Kidney (tissue), 14 donors: ENCODE results near the gene GUCA1A. TPM values are rescaled to one million over a fixed set of nuclear protein-coding genes. Genes with fewer than 3 reads are reported as not detected.
"Not testable (repeated sequence)": the region's sequence is repeated elsewhere in the genome, so short reads cannot be mapped to it uniquely, and the experiment has no call there.

Experiments used
- DNase-seq, 5 donors: peaks; one replicate each; pipeline ENCODE4 v3.0.0-alpha.2; 2013 to 2020
- FAIRE-seq: peaks from 2 replicates; lab custom pipeline; 2012; peaks lifted over from hg19 to GRCh38; lab: Jason Lieb, UNC
- H3K27ac ChIP-seq, 2 donors: one replicate each; pipeline ENCODE4 v1.7.0; 2013; ENCODE audit warnings: low read depth in 2 of 2, low read length in 2 of 2, inconsistent platforms in 1 of 2
- H3K27me3 ChIP-seq: one replicate; pipeline ENCODE4 v1.7.1; 2013; ENCODE audit warnings: low read length, inconsistent platforms; ENCODE audit not compliant: control insufficient read depth, insufficient read depth
- H3K36me3 ChIP-seq, 3 donors: one replicate each; pipeline versions ENCODE4 v1.7.0 to v1.7.1; 2013; ENCODE audit warnings: low read length in 3 of 3, control low read depth in 1 of 3, inconsistent platforms in 1 of 3; ENCODE audit not compliant: insufficient read depth in 3 of 3, control insufficient read depth in 2 of 3
- H3K4me1 ChIP-seq, 3 donors: one replicate each; pipeline versions ENCODE4 v1.7.0 to v1.7.1; 2013; ENCODE audit warnings: low read length in 3 of 3, inconsistent platforms in 1 of 3, low read depth in 1 of 3; ENCODE audit not compliant: control insufficient read depth in 2 of 3, insufficient read depth in 2 of 3
- H3K4me3 ChIP-seq, 3 donors: one replicate each; pipeline versions ENCODE4 v1.7.0 to v1.8.1; 2013; ENCODE audit warnings: low read length in 3 of 3, control low read depth in 1 of 3, inconsistent platforms in 1 of 3
- H3K9ac ChIP-seq, 3 donors: one replicate each; pipeline versions ENCODE4 v1.7.0 to v1.7.1; 2013; ENCODE audit warnings: low read length in 3 of 3, control low read depth in 1 of 3, inconsistent platforms in 1 of 3
- H3K9me3 ChIP-seq, 3 donors: one replicate each; pipeline versions ENCODE4 v1.7.0 to v1.7.1; 2013; ENCODE audit warnings: low read length in 3 of 3, control low read depth in 1 of 3, inconsistent platforms in 1 of 3; ENCODE audit not compliant: control insufficient read depth in 2 of 3, insufficient read depth in 1 of 3
- CTCF ChIP-seq: IDR thresholded peaks from 3 replicates; pipeline ENCODE4 v1.5.1; 2012; ENCODE audit warnings: mild to moderate bottlenecking, moderate library complexity, borderline replicate concordance; ENCODE audit not compliant: insufficient read depth; ENCODE audit errors: extremely low read depth
- intact Hi-C: fragments of 100-400 bp; cut with DNase I; formaldehyde crosslinking; loops from one replicate; pipeline ENCODE4 v1.11.1; 2022
- polyA plus RNA-seq: library from polyadenylated mRNA; stranded (reverse); fragments of 350-450 nt; fragmentation: Illumina TruSeq; extraction: RNeasy Lipid Tissue Mini Kit (QIAGEN cat#74804); gene quantifications from one replicate; pipeline ENCODE4 v1.2.3, GENCODE V29; 2014; ENCODE audit warnings: low read depth, low replicate concordance; ENCODE audit not compliant: insufficient read depth
- total RNA-seq: library from RNA; stranded (reverse); fragmentation: NEBNext Ultra II Directional; extraction: Animal tissue kit (Norgen Biotek cat#: 25700); gene quantifications from one replicate; pipeline ENCODE4 v1.2.1, GENCODE V29; 2021
- donor health status: control.
- donor health status: control.
- donor health status: control.
- donor health status: control.
- donor health status: control.
- donor health status: DM: yes; HTN: yes; CAD: no.
- donor health status: Normal renal cell carcinoma (clear cell type).

The GUCA1A gene
- total and polyA plus RNA-seq, 2 donors from 2014 or later, result not detected

- DNase-seq, result peak in 4 of 5 donors; percentile 81 to 89 (median 86)
- no peaks in the 10 kb centered on the region for H3K9me3 ChIP-seq
- no peaks in the 10 kb centered on the region for H3K36me3 ChIP-seq
- H3K27ac ChIP-seq, result no peak overlapping the region
- intact Hi-C loops, result no loop called here
- no peak for FAIRE-seq
- H3K9ac ChIP-seq, result no peak overlapping the region
- H3K4me1 ChIP-seq, result no peaks in the 10 kb centered on the region
- no peaks in the 10 kb centered on the region for H3K27me3 ChIP-seq
- H3K4me3 ChIP-seq, result no peak overlapping the region
- peak; percentile 89 for TF ChIP-seq CTCF
These were observed 6.6 kb upstream of the GUCA1A start for GRCh38 chr6:42166444-42167141.

GRCh38 chr6:42168650-42169049 is 4.5 kb upstream of the GUCA1A start:
- H3K27me3 ChIP-seq, result no peaks in the 10 kb centered on the region
- no peak overlapping the region for H3K27ac ChIP-seq
- H3K4me3 ChIP-seq, result no peak overlapping the region
- DNase-seq, result no peak
- H3K9ac ChIP-seq, result no peak overlapping the region
- no peaks in the 10 kb centered on the region for H3K36me3 ChIP-seq
- TF ChIP-seq CTCF, result no peak
- H3K4me1 ChIP-seq, result no peaks in the 10 kb centered on the region
- FAIRE-seq, result no peak
- H3K9me3 ChIP-seq, result no peaks in the 10 kb centered on the region
- intact Hi-C loops, result no loop called here

GRCh38 chr6:42169780-42170179 is 3.4 kb upstream of the GUCA1A start:
- FAIRE-seq, H3K4me1 ChIP-seq, H3K27ac ChIP-seq, intact Hi-C loops, H3K4me3 ChIP-seq, H3K9ac ChIP-seq, DNase-seq, H3K27me3 ChIP-seq, H3K9me3 ChIP-seq, H3K36me3 ChIP-seq: not testable (repeated sequence)

GRCh38 chr6:42171813-42172581 is 1.2 kb upstream of the GUCA1A start:
- Histone ChIP-seq H3K4me1 (no peaks in the 10 kb centered on the region), H3K27me3 (no peaks in the 10 kb centered on the region), H3K9me3 (no peaks in the 10 kb centered on the region), H3K9ac (no peak overlapping the region), H3K27ac (no peak overlapping the region), H3K36me3 (no peaks in the 10 kb centered on the region), H3K4me3 (no peak overlapping the region)
- intact Hi-C loops, result no loop called here
- FAIRE-seq, result no peak
- TF ChIP-seq CTCF, result no peak
- no peak for DNase-seq
